GM19372 (cell line): ENCODE measurements around the gene FNBP1L.

Experiments used
- ATAC-seq: cut with Tn5 transposase; IDR thresholded peaks from one replicate; pipeline ENCODE4 v1.9.1; 2021; ENCODE audit warnings: mild to moderate bottlenecking, low read depth, moderate library complexity; ENCODE audit not compliant: unreplicated experiment

FNBP1L gene

DNA sequence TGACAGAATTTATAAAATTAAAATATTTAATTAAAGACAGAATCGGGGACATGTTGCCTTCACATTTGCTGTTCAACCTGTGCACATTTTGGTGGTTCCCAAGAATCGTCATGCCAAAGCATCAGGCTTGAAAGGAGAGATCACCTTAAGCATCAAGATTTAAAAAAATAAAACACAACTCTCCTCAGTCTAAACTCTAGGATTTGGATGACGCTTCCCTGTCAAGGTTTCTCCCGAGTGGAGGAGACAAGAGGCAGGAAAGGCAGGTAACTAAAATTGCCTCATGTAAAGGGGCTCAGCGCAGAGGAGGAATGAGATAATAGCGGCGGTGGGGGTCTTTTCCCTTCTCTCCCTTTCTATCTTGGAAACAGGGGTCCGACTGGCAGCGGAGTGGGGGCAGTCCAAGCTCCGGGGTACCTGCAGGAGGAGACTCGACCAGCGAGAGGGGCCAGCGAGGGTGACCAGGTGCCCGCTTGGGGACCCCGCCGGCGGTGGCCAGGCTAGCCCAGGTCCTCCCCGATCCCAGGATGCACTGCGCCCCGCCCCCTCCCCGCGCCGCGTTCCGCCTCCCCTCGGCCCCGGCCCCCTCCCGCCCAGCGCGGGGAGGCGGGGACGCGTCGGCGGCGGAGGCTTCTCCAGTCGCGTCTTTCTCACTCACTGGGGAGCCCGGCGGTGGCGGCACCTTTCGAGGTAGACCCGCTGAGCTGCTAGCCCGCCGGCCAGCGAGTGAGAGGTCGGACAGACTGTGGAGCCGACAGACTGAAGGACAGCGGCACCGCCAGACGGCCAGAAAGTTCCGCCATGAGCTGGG is at the start of gene FNBP1L:
FNBP1L (plus strand) TSS at position 638 of the 811 bp plus-strand sequence; CDS start at position 802, 164 bp downstream.
- no peak for ATAC-seq

DNA sequence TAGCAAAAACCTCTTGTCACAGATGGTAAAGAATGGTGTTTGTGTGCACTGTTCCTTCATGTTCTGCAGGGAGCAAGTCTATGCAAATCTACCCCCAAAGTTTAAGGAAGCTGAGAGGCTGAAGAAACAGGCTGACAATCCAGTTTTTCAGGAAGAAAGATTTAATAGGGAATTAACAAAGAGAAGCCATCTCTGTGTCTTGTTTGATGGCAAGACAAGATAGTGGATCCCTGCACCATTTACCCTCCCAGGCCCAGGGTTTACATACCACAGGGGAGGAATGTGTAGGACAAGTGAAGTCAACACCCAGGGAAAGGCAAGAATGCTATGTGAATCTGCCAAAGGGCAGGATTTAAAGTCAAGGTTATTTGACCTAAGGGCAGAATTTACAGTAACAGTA is 48.1 kb upstream of the FNBP1L start:
- ATAC-seq, result no peak

DNA sequence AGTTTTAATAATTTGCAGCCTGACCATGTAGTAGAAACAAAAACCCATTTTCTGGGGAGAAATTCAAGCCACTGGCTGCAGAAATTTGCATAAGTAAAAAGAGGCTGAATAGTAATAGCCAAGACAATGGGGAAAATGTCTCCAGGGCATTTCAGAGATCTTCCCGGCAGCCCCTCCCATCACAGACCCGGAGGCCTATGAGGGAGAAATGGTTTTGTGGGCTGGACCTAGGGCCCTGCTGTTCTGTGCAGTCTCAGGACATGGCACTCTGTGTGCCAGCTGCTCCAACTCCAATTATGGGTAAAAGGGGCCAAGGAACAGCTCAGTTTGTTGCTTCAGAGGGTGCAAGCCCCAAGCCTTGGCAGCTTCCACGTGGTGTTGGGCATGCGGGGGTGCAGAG is 39.7 kb upstream of the FNBP1L start:
- no peak for ATAC-seq

DNA sequence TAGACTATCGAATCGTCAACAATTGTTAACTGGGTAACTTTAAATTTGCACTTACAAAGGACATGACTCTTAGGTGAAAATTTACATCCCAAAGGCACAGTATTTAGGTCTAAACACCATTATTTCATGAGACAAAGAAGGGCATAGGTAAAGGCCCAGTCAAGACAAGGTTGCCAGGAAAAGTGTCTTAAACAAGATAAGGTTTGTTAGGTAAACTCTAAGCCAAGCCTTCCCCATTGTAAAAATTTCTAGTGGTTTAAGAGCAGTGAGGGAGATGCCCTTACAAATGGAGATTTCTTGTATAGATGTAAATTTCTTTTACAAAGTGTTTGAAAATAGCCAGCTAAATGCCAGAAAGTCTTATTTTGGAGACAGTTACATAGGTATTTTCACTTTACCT is 36.9 kb upstream of the FNBP1L start:
- no peak for ATAC-seq

DNA sequence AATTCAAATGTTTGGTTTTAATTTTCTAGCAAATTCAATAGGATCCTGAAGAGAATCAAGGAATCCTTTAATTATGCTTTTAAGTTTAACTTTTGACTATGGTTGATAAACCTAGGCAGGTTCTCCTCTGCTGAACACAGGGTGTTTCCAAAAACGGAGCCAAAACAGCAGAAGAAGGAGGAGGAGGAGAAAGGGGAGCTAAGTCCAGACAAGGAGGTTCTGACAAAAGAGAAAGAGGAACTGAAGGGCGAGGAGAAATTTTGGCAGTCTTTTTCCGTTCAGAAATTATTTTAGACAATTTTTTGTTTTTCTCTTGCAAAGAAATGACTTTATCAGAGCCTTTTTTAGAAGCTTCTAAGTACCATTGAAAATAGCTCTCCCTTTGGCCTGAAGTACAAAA is 33.2 kb upstream of the FNBP1L start:
- ATAC-seq, result no peak

DNA sequence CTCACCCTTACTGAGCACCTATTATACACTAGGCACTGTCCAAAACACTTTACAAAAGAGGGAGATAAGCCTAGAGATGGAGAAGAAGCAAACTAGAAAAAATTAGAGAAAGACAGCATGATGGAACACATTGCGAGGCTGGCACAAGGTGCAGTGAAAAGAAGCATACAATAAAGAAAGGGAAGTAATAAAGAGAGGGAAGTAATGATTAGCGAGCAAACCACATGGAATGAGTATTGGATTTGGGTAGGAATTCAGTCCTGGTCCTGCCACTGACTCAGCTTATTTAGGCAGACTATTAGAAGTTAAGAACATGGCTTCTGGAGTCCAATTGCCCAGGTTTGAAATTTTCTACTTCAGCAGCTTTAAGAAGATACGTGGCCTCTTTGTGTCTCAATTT is 32.6 kb upstream of the FNBP1L start:
- no peak for ATAC-seq

DNA sequence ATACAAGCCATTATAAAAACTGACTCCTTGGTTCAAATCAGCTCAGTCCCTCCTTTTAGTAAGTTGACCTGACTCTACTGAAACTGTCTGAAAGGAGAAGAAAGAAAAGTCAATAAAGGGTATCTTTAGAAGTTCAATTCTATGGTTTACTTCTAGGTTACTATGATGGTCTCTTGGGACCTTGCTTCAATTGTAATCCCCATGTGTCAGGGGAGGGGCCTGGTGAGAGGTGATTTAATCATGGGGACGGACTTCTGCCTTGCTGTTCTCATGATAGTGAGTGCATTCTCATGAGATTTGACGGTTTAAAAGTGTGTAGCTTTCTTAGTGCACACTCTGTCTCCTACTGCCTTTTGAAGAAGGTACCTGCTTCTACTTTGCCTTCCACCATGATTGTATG is 31.7 kb upstream of the FNBP1L start:
- no peak for ATAC-seq

DNA sequence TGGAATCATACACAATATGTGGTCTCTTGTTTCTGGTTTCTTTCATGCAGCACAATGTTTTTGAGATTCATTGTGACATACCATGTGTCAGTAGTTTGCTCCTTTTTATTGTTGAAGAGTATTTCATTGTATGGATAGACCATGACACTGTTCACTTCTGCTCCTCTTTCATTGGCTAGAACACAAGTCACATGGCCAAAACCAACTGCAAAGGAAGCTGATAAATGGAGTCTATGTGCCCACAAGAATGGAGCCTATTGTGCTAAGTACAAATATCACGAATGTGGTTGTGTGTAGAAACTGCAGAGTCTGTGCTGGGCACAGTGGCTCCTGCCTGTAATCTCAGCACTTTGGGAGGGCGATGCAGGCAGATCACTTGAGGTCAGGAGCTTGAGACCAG is 28.6 kb upstream of the FNBP1L start:
- ATAC-seq, result no peak

DNA sequence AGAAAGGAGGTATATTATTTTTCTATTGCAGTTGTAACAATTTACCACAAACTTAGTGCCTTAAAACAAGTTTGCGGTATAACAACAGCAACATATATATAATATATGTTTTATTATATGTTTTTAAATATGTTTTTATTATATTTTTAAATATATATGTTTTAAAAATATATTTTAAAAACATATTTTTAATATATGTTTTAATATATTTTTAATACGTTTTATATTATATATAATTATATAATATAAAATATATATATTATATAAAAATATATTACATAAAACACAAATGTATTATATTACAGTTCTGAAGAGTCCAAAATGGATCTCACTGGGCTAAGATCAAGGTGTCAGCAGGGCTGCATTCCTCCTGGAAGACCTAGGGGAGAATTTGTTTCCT is 27.5 kb upstream of the FNBP1L start:
- ATAC-seq, result no peak

DNA sequence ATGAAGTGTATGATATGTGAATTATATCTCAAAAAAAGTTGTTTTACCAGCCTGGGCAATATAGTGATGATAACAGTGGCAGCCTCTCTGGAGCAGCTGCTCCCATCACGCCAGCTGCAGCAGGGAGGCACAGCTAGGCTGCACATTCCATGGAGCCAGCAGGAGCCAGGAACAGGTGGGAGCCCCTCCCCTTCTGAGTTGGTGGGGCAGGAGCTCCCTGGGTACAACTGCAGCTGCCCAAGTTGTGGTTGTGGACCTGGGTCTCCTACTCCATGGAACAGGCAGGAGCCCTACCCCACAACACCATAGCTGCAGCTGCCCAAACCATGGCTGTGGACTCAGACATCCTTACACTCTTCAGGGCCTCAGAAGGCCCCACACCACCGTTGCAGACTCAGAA is 21.7 kb upstream of the FNBP1L start:
- ATAC-seq, result no peak

DNA sequence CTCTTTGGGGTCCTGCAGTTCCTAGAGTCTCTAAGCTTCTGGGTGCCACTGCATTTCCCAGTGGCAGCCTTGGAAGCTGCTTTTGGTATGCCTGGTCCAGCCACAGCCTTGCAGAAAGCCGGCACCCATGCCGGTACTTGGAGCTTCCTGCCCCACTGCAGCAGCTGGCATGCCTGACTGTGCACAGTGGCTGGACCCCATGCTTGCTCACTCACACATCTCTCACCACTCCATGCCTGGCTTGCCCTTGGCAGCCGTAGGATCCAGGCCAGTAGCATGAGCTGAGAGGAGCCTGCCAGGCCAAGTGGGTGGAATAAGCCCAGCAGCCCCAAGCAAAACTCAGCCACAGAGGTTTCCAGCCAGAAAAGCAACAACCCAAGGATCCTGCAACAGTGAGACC is 20.3 kb upstream of the FNBP1L start:
- no peak for ATAC-seq

DNA sequence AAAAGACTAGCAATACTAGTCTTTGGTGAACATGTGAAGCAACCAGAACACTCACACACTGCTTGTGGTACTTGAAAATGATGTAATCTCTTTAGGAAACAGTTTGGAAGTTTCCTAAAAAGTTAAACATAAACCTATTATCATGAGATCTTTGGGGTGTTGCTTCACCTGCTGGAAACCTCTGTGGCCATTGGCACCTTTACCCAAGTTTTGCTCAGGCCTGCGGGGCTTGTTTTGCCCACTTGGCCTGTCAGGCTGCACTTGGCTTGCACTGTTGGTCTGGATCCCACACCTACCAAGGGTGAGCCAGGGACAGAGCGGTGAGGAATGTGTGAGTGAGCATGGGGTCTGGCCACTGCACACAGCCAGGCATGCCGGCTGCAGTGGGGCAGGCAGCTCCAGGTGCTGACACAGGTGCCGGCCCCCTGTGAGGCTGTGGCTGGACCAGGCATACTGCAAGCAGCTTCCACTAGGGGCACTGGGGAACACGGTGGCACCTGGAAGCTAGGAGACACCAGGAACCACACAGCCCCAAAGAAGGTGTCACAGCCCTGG is 14.4 kb upstream of the FNBP1L start:
- ATAC-seq, result no peak

DNA sequence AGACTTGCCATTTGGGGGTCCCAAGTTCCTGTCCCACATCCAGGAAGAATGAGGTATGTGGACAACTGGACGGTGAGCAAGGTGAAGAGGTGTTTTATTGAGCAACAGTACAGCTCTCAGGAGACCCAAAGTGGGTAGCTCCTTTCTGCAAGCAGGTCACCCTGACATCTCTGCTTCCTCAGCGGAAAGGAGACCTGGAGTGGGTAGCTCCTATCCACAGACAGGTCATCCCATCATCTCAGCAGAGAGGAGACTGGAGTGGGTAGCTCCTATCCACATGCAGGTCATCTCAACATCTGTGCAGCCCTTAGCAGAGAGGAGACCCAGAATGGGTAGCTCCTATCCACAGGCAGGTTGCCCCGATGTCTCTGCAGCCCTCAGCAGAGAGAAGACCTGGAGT is 13.8 kb upstream of the FNBP1L start:
- no peak for ATAC-seq

DNA sequence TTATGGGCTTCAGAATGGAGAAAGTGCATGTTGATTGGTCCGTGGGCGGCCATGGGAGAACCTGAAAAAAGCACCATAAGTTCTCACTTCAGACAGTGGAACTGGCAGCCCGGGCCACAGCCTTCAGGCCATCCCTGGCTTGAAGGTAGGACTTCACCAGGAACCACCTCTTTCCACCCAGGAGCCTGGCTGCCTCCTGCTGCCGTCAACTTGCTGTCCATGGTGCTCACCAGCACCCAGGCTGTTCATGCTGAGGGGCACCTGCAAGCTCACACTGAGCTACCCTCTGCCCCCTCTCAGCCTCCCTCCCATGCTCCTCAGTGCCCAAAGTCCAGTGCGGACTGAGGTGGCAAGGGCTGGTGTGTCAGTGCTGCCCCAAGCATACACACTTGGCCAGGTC is 12.9 kb upstream of the FNBP1L start:
- no peak for ATAC-seq

DNA sequence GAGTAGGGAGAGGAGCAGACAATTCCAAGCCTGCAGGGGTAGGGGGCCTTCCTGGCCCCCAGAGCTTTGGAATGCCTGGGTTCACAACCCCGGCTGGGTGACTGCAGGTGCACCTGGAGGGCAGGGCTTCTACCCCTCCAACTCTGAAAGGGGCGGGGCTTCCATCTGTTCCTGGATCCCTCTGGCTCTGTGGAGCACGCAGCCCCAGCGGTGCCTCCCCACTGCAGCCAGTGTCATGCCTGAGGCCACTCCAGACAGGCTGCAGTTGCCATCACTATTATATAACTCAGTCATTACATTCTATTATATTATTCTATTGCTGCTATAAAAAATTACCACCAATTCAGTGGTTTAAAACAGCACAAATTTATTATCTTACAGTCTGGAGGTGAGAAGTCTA is 12.5 kb upstream of the FNBP1L start:
- ATAC-seq, result no peak

DNA sequence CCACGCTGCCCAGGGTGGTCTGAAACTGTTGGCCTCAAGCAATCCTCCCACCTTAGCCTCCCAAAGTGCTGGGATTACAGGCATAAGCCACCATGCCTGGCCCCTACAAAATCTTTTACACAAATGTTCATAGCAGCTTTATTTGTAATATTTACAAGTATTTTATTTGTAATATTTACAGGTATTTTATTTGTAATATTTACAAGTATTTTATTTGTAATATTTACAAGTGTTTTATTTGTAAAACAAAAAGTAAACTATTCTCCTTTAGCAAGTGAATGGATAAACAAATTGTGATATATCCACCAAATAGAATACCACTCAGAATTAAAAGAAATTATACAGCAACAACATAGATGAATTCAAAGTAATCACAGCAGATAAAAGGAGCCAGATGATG is 11.4 kb upstream of the FNBP1L start:
- no peak for ATAC-seq

DNA sequence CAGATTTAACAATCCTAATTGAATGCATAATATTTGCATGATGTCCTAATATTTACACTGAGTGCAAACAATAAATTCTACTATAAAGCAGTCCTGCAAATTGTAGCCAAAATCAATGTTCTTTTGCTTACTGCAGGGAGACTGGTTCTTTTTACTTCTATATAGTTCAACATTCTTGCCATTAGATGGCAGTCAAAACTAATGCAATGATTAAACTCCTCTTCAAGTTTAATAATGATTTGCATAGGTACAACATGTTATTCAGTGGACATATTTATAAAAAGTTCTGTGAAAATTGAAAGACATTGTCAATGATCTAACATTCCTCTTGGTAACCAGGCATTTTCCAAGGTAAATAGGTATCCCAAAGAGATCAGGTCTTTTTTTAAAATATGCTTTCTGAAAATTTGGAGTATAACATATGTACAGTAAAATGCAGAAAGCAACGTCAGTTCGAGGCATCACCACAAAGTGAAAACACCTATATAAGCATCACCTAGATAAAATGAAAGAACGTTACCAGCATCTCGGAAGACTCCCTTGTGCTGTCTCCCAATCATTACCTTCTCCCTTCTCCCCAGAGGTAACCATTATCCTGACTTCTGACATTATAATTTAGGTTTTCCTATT is 9.8 kb upstream of the FNBP1L start:
- no peak for ATAC-seq

DNA sequence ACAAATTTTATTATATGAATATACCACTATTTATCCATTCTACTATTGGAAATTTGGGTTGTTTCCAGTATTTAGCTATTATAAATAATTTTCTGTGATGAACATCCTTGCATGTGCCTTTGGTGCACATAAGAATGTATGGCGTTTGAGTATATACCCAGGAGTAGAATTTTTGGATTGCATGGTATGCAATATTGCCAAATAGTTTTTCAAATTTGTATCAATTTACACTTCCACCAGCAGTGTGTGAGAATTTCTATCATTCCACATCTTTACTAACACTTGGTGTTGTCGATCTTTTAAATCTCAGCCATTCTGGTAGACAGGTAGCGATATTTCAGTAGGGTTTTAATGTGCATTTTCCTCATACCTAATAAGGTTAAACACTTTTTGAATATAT is 9.2 kb upstream of the FNBP1L start:
- ATAC-seq, result no peak

DNA sequence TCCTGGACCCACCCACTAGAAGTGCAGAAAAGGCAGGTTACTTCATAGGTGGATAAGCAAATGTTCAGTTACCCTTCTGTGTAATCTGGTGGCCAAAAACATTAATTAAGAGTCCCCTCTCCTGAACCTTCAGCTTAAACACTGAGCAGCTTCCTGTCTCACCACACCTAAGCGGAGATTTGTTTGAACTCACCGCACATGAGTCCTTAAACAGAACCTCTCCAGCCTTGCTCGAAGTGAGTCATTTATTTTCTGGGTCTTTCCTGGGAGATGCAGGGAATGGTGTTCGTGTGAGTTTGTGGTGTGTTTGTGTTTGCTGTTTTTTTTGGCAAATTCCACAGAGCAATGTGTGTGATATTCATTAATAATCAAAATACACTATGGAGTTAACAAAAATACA is 7.6 kb upstream of the FNBP1L start:
- ATAC-seq, result no peak

DNA sequence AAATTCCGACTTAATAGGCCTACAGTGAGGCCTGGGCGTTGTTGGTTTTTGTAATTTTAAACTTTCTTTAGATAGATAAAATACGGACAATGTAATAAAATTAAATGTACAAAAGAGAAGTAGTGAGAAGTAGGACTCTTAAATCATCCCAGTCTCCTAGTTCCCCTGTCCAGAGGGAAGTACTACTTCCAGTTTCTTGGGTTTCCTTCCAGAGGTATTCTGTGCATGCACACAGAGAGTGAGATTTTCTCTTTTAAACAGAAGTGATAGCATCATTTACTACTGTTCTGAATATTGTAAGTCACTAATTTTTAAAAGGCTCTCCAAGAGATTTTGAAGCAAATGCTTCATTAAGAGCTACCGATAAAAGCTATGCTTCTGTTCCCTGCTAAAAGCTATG is 7.2 kb upstream of the FNBP1L start:
- ATAC-seq, result no peak

DNA sequence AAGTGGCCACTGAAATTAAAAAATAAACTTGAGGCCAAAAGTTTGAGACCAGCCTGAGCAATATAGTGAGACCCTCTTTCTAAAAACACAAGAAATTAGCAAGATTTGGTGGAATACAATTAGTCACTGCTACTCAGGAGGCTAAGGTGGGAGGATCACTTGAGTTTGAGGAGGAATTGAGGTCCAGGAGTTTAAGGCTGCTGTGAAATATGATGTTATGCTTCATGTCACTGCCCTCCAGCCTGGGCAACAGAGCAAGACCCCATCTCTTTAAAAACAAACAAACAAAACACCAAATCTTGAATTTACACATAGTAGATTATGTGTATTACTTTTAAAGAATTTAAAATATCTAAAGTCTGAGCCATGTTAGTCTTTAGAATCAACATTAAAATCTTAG is 6.3 kb upstream of the FNBP1L start:
- ATAC-seq, result no peak
